ENCODE results near the gene HYOU1.

HYOU1 gene

GRCh38 chr11:119030329-119031047, 26.5 kb downstream of the HYOU1 start, which contains the start of gene SLC37A4:
TSS of gene SLC37A4 (minus strand) at chr11:119030877.
- Histone ChIP-seq H3K14ac (ENCODE audit: low read length) (no peak within 1 kb of the TSS), H4K8ac (ENCODE audit: low read depth, low read length) (no peak within 1 kb of the TSS), H3K27ac (replicated peaks; ENCODE audit: low read length) (peak within 1 kb of the TSS; percentile 28), H4K91ac (ENCODE audit: low read depth, low read length, poor library complexity) (no peak within 1 kb of the TSS), H3K18ac (ENCODE audit: low read length) (peak within 1 kb of the TSS; percentile 94), H3K36me3 (replicated peaks in 1 of 2; ENCODE audit: control insufficient read depth in 2 of 2, insufficient read depth in 2 of 2, low read length in 2 of 2) (peaks cover 28 to 37% of the 10 kb centered on the region in 2 donors), H2AK5ac (ENCODE audit: low read depth, low read length) (peak within 1 kb of the TSS; percentile 82), H3K27me3 (ENCODE audit: control insufficient read depth in 3 of 3, insufficient read depth in 3 of 3, low read depth in 1 of 3, low read length in 3 of 3) (no peaks in the 10 kb centered on the region), H3K4me3 (ENCODE audit: low read length in 2 of 2) (peak within 1 kb of the TSS; percentile 88 to 89), H2BK15ac (ENCODE audit: low read length) (peak within 1 kb of the TSS; percentile 81), H3K4me1 (ENCODE audit: control insufficient read depth in 2 of 2, insufficient read depth in 1 of 2, low read depth in 1 of 2, low read length in 2 of 2) (peaks cover 6 to 12% of the 10 kb centered on the region in 2 donors), H3K9me3 (replicated peaks in 1 of 2; ENCODE audit: control insufficient read depth in 2 of 2, insufficient read depth in 1 of 2, low read depth in 1 of 2, low read length in 2 of 2) (no peaks in the 10 kb centered on the region), H2BK12ac (ENCODE audit: low read length) (peak within 1 kb of the TSS; percentile 85), H2BK120ac (ENCODE audit: low read depth, low read length) (peak within 1 kb of the TSS; percentile 22), H3K23ac (ENCODE audit: low read depth, low read length, poor library complexity) (peak within 1 kb of the TSS; percentile 92), H2AFZ (ENCODE audit: low read length) (peak within 1 kb of the TSS; percentile 97), H3K4ac (ENCODE audit: low read length) (no peak within 1 kb of the TSS), H2BK5ac (ENCODE audit: low read length) (peak within 1 kb of the TSS; percentile 60), H3K79me1 (ENCODE audit: low read depth, low read length) (peaks cover 19% of the 10 kb centered on the region), H3K9ac (ENCODE audit: low read depth, low read length, poor library complexity) (peak within 1 kb of the TSS; percentile 98), H3K4me2 (ENCODE audit: insufficient read depth, low read length, poor library complexity, severe bottlenecking) (peak within 1 kb of the TSS; percentile 88)
- peak; percentile 93 for DNase-seq (ENCODE audit: low spot score)
- WGBS, 2 donors (ENCODE audit: extremely low coverage in 2 of 2, insufficient read length in 2 of 2, insufficient replicate concordance in 1 of 2): no CpG with 5 or more reads among the region's 67 CpGs

DNA sequence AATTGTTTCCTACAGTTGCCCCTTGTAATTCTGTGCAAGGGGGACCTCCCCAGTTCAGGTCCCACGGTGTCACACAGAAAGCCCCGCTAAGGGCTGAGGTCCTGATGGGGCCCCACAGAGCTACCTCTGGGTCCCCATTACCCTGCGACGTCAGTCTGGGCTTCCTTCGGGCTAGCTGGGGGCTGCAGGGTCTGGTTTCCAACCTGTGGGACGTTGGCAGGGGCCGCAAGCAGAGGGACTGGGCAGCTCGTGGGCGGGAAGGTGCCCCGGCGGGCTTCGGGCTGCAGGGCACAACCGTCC, 27.0 kb downstream of the HYOU1 start:
- Histone ChIP-seq H4K8ac (ENCODE audit: low read depth, low read length) (no peak overlapping the region), H2BK12ac (ENCODE audit: low read length) (peak overlapping the region; percentile 60)

GRCh38 chr11:119029340-119030028, 27.5 kb downstream of the HYOU1 start:
- Histone ChIP-seq H3K4me2 (ENCODE audit: insufficient read depth, low read length, poor library complexity, severe bottlenecking) (peak overlapping the region; percentile 88), H4K8ac (ENCODE audit: low read depth, low read length) (no peak overlapping the region), H3K23ac (ENCODE audit: low read depth, low read length, poor library complexity) (peak overlapping the region; percentile 5), H2BK5ac (ENCODE audit: low read length) (no peak overlapping the region), H3K79me1 (ENCODE audit: low read depth, low read length) (peaks cover 19% of the 10 kb centered on the region), H3K4ac (ENCODE audit: low read length) (no peak overlapping the region), H2BK120ac (ENCODE audit: low read depth, low read length) (no peak overlapping the region), H3K36me3 (replicated peaks in 1 of 2; ENCODE audit: control insufficient read depth in 2 of 2, insufficient read depth in 2 of 2, low read length in 2 of 2) (peaks cover 37 to 47% of the 10 kb centered on the region in 2 donors), H3K9ac (ENCODE audit: low read depth, low read length, poor library complexity) (peak overlapping the region; percentile 47), H3K9me3 (replicated peaks in 1 of 2; ENCODE audit: control insufficient read depth in 2 of 2, insufficient read depth in 1 of 2, low read depth in 1 of 2, low read length in 2 of 2) (no peaks in the 10 kb centered on the region), H3K14ac (ENCODE audit: low read length) (no peak overlapping the region), H4K91ac (ENCODE audit: low read depth, low read length, poor library complexity) (no peak overlapping the region), H3K18ac (ENCODE audit: low read length) (peak overlapping the region; percentile 9), H3K27me3 (ENCODE audit: control insufficient read depth in 3 of 3, insufficient read depth in 3 of 3, low read depth in 1 of 3, low read length in 3 of 3) (no peaks in the 10 kb centered on the region), H2BK12ac (ENCODE audit: low read length) (no peak overlapping the region), H3K4me1 (ENCODE audit: control insufficient read depth in 2 of 2, insufficient read depth in 1 of 2, low read depth in 1 of 2, low read length in 2 of 2) (peaks cover 6 to 12% of the 10 kb centered on the region in 2 donors), H3K27ac (replicated peaks; ENCODE audit: low read length) (no peak overlapping the region), H3K4me3 (ENCODE audit: low read length in 2 of 2) (peak overlapping the region; percentile 88 to 89), H2AK5ac (ENCODE audit: low read depth, low read length) (peak overlapping the region; percentile 82), H2AFZ (ENCODE audit: low read length) (peak overlapping the region; percentile 97), H2BK15ac (ENCODE audit: low read length) (no peak overlapping the region)
- no CpG with 5 or more reads among the region's 10 CpGs for WGBS, 2 donors (ENCODE audit: extremely low coverage in 2 of 2, insufficient read length in 2 of 2, insufficient replicate concordance in 1 of 2)
- DNase-seq (ENCODE audit: low spot score): no peak

More for the DNA sequence above, 27.0 kb downstream of the HYOU1 start:
- Histone ChIP-seq H3K79me1 (ENCODE audit: low read depth, low read length) (peaks cover 19% of the 10 kb centered on the region), H3K18ac (ENCODE audit: low read length) (peak overlapping the region; percentile 94), H3K23ac (ENCODE audit: low read depth, low read length, poor library complexity) (peak overlapping the region; percentile 92), H2AFZ (ENCODE audit: low read length) (peak overlapping the region; percentile 97), H2BK120ac (ENCODE audit: low read depth, low read length) (peak overlapping the region; percentile 22), H3K4me1 (ENCODE audit: control insufficient read depth in 2 of 2, insufficient read depth in 1 of 2, low read depth in 1 of 2, low read length in 2 of 2) (peaks cover 6 to 12% of the 10 kb centered on the region in 2 donors), H3K14ac (ENCODE audit: low read length) (no peak overlapping the region), H3K4me3 (ENCODE audit: low read length in 2 of 2) (peak overlapping the region; percentile 88 to 89), H3K27ac (replicated peaks; ENCODE audit: low read length) (no peak overlapping the region), H4K91ac (ENCODE audit: low read depth, low read length, poor library complexity) (no peak overlapping the region), H2AK5ac (ENCODE audit: low read depth, low read length) (peak overlapping the region; percentile 82), H3K4ac (ENCODE audit: low read length) (no peak overlapping the region), H3K9me3 (replicated peaks in 1 of 2; ENCODE audit: control insufficient read depth in 2 of 2, insufficient read depth in 1 of 2, low read depth in 1 of 2, low read length in 2 of 2) (no peaks in the 10 kb centered on the region), H3K36me3 (replicated peaks in 1 of 2; ENCODE audit: control insufficient read depth in 2 of 2, insufficient read depth in 2 of 2, low read length in 2 of 2) (peaks cover 32 to 42% of the 10 kb centered on the region in 2 donors), H3K27me3 (ENCODE audit: control insufficient read depth in 3 of 3, insufficient read depth in 3 of 3, low read depth in 1 of 3, low read length in 3 of 3) (no peaks in the 10 kb centered on the region), H2BK5ac (ENCODE audit: low read length) (peak overlapping the region; percentile 60), H3K4me2 (ENCODE audit: insufficient read depth, low read length, poor library complexity, severe bottlenecking) (peak overlapping the region; percentile 88), H2BK15ac (ENCODE audit: low read length) (peak overlapping the region; percentile 81), H3K9ac (ENCODE audit: low read depth, low read length, poor library complexity) (peak overlapping the region; percentile 98)
- no CpG with 5 or more reads among the region's 13 CpGs for WGBS, 2 donors (ENCODE audit: extremely low coverage in 2 of 2, insufficient read length in 2 of 2, insufficient replicate concordance in 1 of 2)
- no peak for DNase-seq (ENCODE audit: low spot score)

GRCh38 chr11:119029069-119029339, 28.0 kb downstream of the HYOU1 start:
- Histone ChIP-seq H3K4me3 (ENCODE audit: low read length in 2 of 2) (peak overlapping the region; percentile 0 to 4), H2BK15ac (ENCODE audit: low read length) (no peak overlapping the region), H3K18ac (ENCODE audit: low read length) (peak overlapping the region; percentile 9), H3K4me2 (ENCODE audit: insufficient read depth, low read length, poor library complexity, severe bottlenecking) (no peak overlapping the region), H3K4ac (ENCODE audit: low read length) (no peak overlapping the region), H3K23ac (ENCODE audit: low read depth, low read length, poor library complexity) (peak overlapping the region; percentile 5), H3K4me1 (ENCODE audit: control insufficient read depth in 2 of 2, insufficient read depth in 1 of 2, low read depth in 1 of 2, low read length in 2 of 2) (peaks cover 6 to 12% of the 10 kb centered on the region in 2 donors), H3K9ac (ENCODE audit: low read depth, low read length, poor library complexity) (peak overlapping the region; percentile 47), H3K14ac (ENCODE audit: low read length) (no peak overlapping the region), H4K91ac (ENCODE audit: low read depth, low read length, poor library complexity) (no peak overlapping the region), H2BK12ac (ENCODE audit: low read length) (no peak overlapping the region), H2AK5ac (ENCODE audit: low read depth, low read length) (no peak overlapping the region), H3K36me3 (replicated peaks in 1 of 2; ENCODE audit: control insufficient read depth in 2 of 2, insufficient read depth in 2 of 2, low read length in 2 of 2) (peaks cover 40 to 52% of the 10 kb centered on the region in 2 donors), H2AFZ (ENCODE audit: low read length) (no peak overlapping the region), H3K79me1 (ENCODE audit: low read depth, low read length) (peaks cover 19% of the 10 kb centered on the region), H3K27ac (replicated peaks; ENCODE audit: low read length) (no peak overlapping the region), H4K8ac (ENCODE audit: low read depth, low read length) (no peak overlapping the region), H3K27me3 (ENCODE audit: control insufficient read depth in 3 of 3, insufficient read depth in 3 of 3, low read depth in 1 of 3, low read length in 3 of 3) (no peaks in the 10 kb centered on the region), H2BK120ac (ENCODE audit: low read depth, low read length) (no peak overlapping the region), H2BK5ac (ENCODE audit: low read length) (no peak overlapping the region), H3K9me3 (replicated peaks in 1 of 2; ENCODE audit: control insufficient read depth in 2 of 2, insufficient read depth in 1 of 2, low read depth in 1 of 2, low read length in 2 of 2) (no peaks in the 10 kb centered on the region)
- no peak for DNase-seq (ENCODE audit: low spot score)
- no CpG with 5 or more reads among the region's 1 CpG for WGBS, 2 donors (ENCODE audit: extremely low coverage in 2 of 2, insufficient read length in 2 of 2, insufficient replicate concordance in 1 of 2)

All from neuronal stem cell (in vitro differentiated cells).